Measurements from ENCODE around the gene PHF21B.

GRCh38 chr22:44951510-44951816, 58.3 kb downstream of the PHF21B start:
- no peak for TF ChIP-seq POLR2A (IDR thresholded peaks at IDR 0.05; ENCODE audit: low read depth, low read length)
- TF ChIP-seq SPI1 (IDR thresholded peaks at IDR 0.05; ENCODE audit: low read depth, low read length) = no peak
- no peak for TF ChIP-seq PAX5 (IDR thresholded peaks at IDR 0.05; ENCODE audit: insufficient read depth, low read length, severe bottlenecking)
